WTC11 (cell line): Measurements from ENCODE around the gene COL13A1. TPM values are rescaled to one million over a fixed set of nuclear protein-coding genes. Genes with fewer than 3 reads are reported as not detected.

Experiments
- ATAC-seq: fragments of 200-7000 bp; cut with Tn5 transposase; 2 replicates; pipeline ENCODE4 v1.10.0; 2021; ENCODE audit warnings: mild to moderate bottlenecking, moderate library complexity
- CTCF ChIA-PET: fragments of 300-600 bp; sonication (Branson Sonifier 250); formaldehyde crosslinking; loops from one replicate; lab custom pipeline; 2021; ENCODE audit warnings: antibody characterized with exemption; lab: Charles Lee
- POLR2A ChIA-PET: fragments of 350-600 bp; sonication (Branson Sonifier 250); formaldehyde crosslinking; loops from one replicate; lab custom pipeline; 2021; ENCODE audit warnings: antibody characterized with exemption; lab: Charles Lee
- DNase-seq: peaks from one replicate; pipeline ENCODE4 v3.0.0; 2021; ENCODE audit warnings: low spot score
- H3K27ac Mint-ChIP-seq: 2 replicates; pipeline ENCODE4 v1.8.0; 2021; ENCODE audit warnings: mixed read lengths
- H3K27me3 Mint-ChIP-seq: 2 replicates; pipeline ENCODE4 v1.8.0; 2021; ENCODE audit warnings: low read depth, mild to moderate bottlenecking, moderate library complexity, mixed read lengths
- H3K36me3 Mint-ChIP-seq: 2 replicates; pipeline ENCODE4 v1.8.0; 2021; ENCODE audit warnings: mixed read lengths
- H3K4me1 Mint-ChIP-seq: 2 replicates; pipeline ENCODE4 v1.8.0; 2022; ENCODE audit warnings: mixed read lengths
- H3K4me3 Mint-ChIP-seq: 2 replicates; pipeline ENCODE4 v1.8.0; 2021; ENCODE audit warnings: mild to moderate bottlenecking, moderate library complexity, mixed read lengths
- H3K9me3 Mint-ChIP-seq: 2 replicates; pipeline ENCODE4 v1.8.0; 2021; ENCODE audit warnings: mixed read lengths
- CBFB ChIP-seq: sonication (generic); formaldehyde crosslinking; IDR thresholded peaks from 2 replicates; pipeline ENCODE4 v1.8.1; 2022; ENCODE audit warnings: mild to moderate bottlenecking, low read depth, missing genetic modification reagents
- CREB1 ChIP-seq: sonication (generic); formaldehyde crosslinking; IDR thresholded peaks from 2 replicates; pipeline ENCODE4 v1.8.0; 2023; ENCODE audit warnings: mild to moderate bottlenecking, missing genetic modification reagents
- E2F1 ChIP-seq: sonication (generic); formaldehyde crosslinking; IDR thresholded peaks from 2 replicates; pipeline ENCODE4 v1.8.0; 2022; ENCODE audit warnings: mild to moderate bottlenecking, missing genetic modification reagents
- ERG ChIP-seq: fragments of 250-450 bp; sonication (Bioruptor Pico); IDR thresholded peaks from 2 replicates; pipeline ENCODE4 v1.8.0; 2021; ENCODE audit warnings: mild to moderate bottlenecking
- ESRRA ChIP-seq: sonication (generic); formaldehyde crosslinking; IDR thresholded peaks from 2 replicates; pipeline ENCODE4 v1.8.1; 2022; ENCODE audit warnings: mild to moderate bottlenecking, missing genetic modification reagents, borderline replicate concordance
- FOXJ3 ChIP-seq: sonication (generic); formaldehyde crosslinking; IDR thresholded peaks from 2 replicates; pipeline ENCODE4 v1.9.0; 2021; ENCODE audit warnings: missing genetic modification reagents, mild to moderate bottlenecking, borderline replicate concordance
- HMGA2 ChIP-seq: fragments of 250-450 bp; sonication (Bioruptor Pico); IDR thresholded peaks from 2 replicates; pipeline ENCODE4 v1.4.0; 2021; ENCODE audit warnings: mild to moderate bottlenecking, moderate library complexity
- ZNF121 ChIP-seq: sonication (generic); formaldehyde crosslinking; IDR thresholded peaks from 2 replicates; pipeline ENCODE4 v1.8.0; 2023; ENCODE audit warnings: missing genetic modification reagents
- ZNF317 ChIP-seq: sonication (generic); formaldehyde crosslinking; IDR thresholded peaks from 2 replicates; pipeline ENCODE4 v1.8.1; 2023; ENCODE audit warnings: low read depth, mild to moderate bottlenecking, moderate library complexity, missing genetic modification reagents, borderline replicate concordance
- ZNF396 ChIP-seq: fragments of 250-450 bp; sonication (Bioruptor Pico); IDR thresholded peaks from 2 replicates; pipeline ENCODE4 v1.8.0; 2021; ENCODE audit warnings: mild to moderate bottlenecking, moderate library complexity, borderline replicate concordance
- ZNF423 ChIP-seq: fragments of 250-450 bp; sonication (Bioruptor Pico); IDR thresholded peaks from 2 replicates; pipeline ENCODE4 v2.1.2; 2022; ENCODE audit warnings: mild to moderate bottlenecking, moderate library complexity
- total RNA-seq: library from RNA; stranded (reverse); gene quantifications from 3 replicates; pipeline ENCODE4 v1.2.3, GENCODE V29; 2021
- TF ChIP-seq, protein P1 (sequence below): fragments of 250-450 bp; sonication (Bioruptor Pico); IDR thresholded peaks from 2 replicates; pipeline ENCODE4 v2.1.2; 2022; ENCODE audit warnings: mild to moderate bottlenecking, moderate library complexity
- TF ChIP-seq, protein P2 (sequence below): sonication (generic); formaldehyde crosslinking; IDR thresholded peaks from 2 replicates; pipeline ENCODE4 v1.8.1; 2022; ENCODE audit warnings: low read depth, mild to moderate bottlenecking, moderate library complexity, missing genetic modification reagents, borderline replicate concordance
- TF ChIP-seq, protein P3 (sequence below): sonication (generic); formaldehyde crosslinking; conservative IDR thresholded peaks from 2 replicates; pipeline ENCODE4 v1.8.1; 2023; ENCODE audit warnings: mild to moderate bottlenecking, low read depth, missing genetic modification reagents, moderate library complexity
- TF ChIP-seq, protein P4 (sequence below): sonication (generic); formaldehyde crosslinking; IDR thresholded peaks from 2 replicates; pipeline ENCODE4 v1.8.0; 2023; ENCODE audit warnings: mild to moderate bottlenecking, missing genetic modification reagents

Gene COL13A1
- total RNA-seq, 1 experiment from 2014 or later: 7.1 TPM

GRCh38 chr10:69792341-69792740, 9.4 kb upstream of the COL13A1 start (continued):
- TF ChIP-seq ZNF317 (CRISPR knock-in tag) (no peak), ZNF396 (no peak), ZNF423 (no peak), FOXJ3 (CRISPR knock-in tag) (no peak)
- TF ChIP-seq, protein P1, sequence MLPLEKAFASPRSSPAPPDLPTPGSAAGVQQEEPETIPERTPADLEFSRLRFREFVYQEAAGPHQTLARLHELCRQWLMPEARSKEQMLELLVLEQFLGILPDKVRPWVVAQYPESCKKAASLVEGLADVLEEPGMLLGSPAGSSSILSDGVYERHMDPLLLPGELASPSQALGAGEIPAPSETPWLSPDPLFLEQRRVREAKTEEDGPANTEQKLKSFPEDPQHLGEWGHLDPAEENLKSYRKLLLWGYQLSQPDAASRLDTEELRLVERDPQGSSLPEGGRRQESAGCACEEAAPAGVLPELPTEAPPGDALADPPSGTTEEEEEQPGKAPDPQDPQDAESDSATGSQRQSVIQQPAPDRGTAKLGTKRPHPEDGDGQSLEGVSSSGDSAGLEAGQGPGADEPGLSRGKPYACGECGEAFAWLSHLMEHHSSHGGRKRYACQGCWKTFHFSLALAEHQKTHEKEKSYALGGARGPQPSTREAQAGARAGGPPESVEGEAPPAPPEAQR (CRISPR knock-in tag): no peak

GRCh38 chr10:69794673-69795072, 7.0 kb upstream of the COL13A1 start:
- H3K4me3 Mint-ChIP-seq: no peak overlapping the region
- peaks cover 14% of the 10 kb centered on the region for H3K36me3 Mint-ChIP-seq
- peaks cover 39% of the 10 kb centered on the region for H3K27me3 Mint-ChIP-seq
- ChIA-PET POLR2A (no interaction called here), CTCF (no interaction called here)
- no peak overlapping the region for H3K27ac Mint-ChIP-seq
- H3K4me1 Mint-ChIP-seq: peaks cover 4% of the 10 kb centered on the region
- H3K9me3 Mint-ChIP-seq: peaks cover 27% of the 10 kb centered on the region
- TF ChIP-seq CREB1 (CRISPR knock-in tag) (no peak), ZNF121 (CRISPR knock-in tag) (no peak), HMGA2 (CRISPR knock-in tag) (no peak), E2F1 (CRISPR knock-in tag) (no peak), ESRRA (CRISPR knock-in tag) (no peak), ERG (CRISPR knock-in tag) (no peak), CBFB (CRISPR knock-in tag) (no peak)
- TF ChIP-seq, protein P1 (CRISPR knock-in tag): no peak
- TF ChIP-seq, protein P2, sequence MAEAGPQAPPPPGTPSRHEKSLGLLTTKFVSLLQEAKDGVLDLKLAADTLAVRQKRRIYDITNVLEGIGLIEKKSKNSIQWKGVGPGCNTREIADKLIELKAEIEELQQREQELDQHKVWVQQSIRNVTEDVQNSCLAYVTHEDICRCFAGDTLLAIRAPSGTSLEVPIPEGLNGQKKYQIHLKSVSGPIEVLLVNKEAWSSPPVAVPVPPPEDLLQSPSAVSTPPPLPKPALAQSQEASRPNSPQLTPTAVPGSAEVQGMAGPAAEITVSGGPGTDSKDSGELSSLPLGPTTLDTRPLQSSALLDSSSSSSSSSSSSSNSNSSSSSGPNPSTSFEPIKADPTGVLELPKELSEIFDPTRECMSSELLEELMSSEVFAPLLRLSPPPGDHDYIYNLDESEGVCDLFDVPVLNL: no peak
- TF ChIP-seq, protein P3, sequence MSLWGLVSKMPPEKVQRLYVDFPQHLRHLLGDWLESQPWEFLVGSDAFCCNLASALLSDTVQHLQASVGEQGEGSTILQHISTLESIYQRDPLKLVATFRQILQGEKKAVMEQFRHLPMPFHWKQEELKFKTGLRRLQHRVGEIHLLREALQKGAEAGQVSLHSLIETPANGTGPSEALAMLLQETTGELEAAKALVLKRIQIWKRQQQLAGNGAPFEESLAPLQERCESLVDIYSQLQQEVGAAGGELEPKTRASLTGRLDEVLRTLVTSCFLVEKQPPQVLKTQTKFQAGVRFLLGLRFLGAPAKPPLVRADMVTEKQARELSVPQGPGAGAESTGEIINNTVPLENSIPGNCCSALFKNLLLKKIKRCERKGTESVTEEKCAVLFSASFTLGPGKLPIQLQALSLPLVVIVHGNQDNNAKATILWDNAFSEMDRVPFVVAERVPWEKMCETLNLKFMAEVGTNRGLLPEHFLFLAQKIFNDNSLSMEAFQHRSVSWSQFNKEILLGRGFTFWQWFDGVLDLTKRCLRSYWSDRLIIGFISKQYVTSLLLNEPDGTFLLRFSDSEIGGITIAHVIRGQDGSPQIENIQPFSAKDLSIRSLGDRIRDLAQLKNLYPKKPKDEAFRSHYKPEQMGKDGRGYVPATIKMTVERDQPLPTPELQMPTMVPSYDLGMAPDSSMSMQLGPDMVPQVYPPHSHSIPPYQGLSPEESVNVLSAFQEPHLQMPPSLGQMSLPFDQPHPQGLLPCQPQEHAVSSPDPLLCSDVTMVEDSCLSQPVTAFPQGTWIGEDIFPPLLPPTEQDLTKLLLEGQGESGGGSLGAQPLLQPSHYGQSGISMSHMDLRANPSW (CRISPR knock-in tag): no peak
- TF ChIP-seq, protein P4, sequence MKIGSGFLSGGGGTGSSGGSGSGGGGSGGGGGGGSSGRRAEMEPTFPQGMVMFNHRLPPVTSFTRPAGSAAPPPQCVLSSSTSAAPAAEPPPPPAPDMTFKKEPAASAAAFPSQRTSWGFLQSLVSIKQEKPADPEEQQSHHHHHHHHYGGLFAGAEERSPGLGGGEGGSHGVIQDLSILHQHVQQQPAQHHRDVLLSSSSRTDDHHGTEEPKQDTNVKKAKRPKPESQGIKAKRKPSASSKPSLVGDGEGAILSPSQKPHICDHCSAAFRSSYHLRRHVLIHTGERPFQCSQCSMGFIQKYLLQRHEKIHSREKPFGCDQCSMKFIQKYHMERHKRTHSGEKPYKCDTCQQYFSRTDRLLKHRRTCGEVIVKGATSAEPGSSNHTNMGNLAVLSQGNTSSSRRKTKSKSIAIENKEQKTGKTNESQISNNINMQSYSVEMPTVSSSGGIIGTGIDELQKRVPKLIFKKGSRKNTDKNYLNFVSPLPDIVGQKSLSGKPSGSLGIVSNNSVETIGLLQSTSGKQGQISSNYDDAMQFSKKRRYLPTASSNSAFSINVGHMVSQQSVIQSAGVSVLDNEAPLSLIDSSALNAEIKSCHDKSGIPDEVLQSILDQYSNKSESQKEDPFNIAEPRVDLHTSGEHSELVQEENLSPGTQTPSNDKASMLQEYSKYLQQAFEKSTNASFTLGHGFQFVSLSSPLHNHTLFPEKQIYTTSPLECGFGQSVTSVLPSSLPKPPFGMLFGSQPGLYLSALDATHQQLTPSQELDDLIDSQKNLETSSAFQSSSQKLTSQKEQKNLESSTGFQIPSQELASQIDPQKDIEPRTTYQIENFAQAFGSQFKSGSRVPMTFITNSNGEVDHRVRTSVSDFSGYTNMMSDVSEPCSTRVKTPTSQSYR (CRISPR knock-in tag): no peak
- no peak for DNase-seq
- ATAC-seq: no peak
